RWPE2 (cell line): Measurements from ENCODE around the gene KRT222.

Experiments used
- ATAC-seq: fragments of 200-7000 bp; cut with Tn5 transposase; 3 replicates; pipeline ENCODE4 v1.9.1; 2021; ENCODE audit warnings: low read depth
- DNase-seq: peaks from one replicate; pipeline ENCODE4 v3.0.0-alpha.2; 2020; ENCODE audit warnings: low spot score
- H3K27ac ChIP-seq: fragments of 450-650 bp; 2 replicates; pipeline ENCODE4 v1.5.1; 2017; ENCODE audit warnings: mild to moderate bottlenecking; ENCODE audit not compliant: poor library complexity, severe bottlenecking
- H3K27me3 ChIP-seq: fragments of 250-450 bp; sonication (Bioruptor Pico); 2 replicates; pipeline ENCODE4 v1.5.1; 2021; ENCODE audit warnings: mild to moderate bottlenecking, moderate library complexity; ENCODE audit not compliant: insufficient read depth, poor library complexity, severe bottlenecking
- H3K36me3 ChIP-seq: fragments of 250-450 bp; sonication (Bioruptor Pico); 2 replicates; pipeline ENCODE4 v1.5.1; 2020; ENCODE audit warnings: low read depth, mild to moderate bottlenecking, moderate library complexity
- H3K4me1 ChIP-seq: fragments of 250-450 bp; sonication (Bioruptor Pico); 2 replicates; pipeline ENCODE4 v1.5.1; 2021; ENCODE audit warnings: mild to moderate bottlenecking, moderate library complexity; ENCODE audit not compliant: insufficient read depth, poor library complexity, severe bottlenecking
- H3K4me3 ChIP-seq: fragments of 250-450 bp; sonication (Bioruptor Pico); 2 replicates; pipeline ENCODE4 v1.5.1; 2021; ENCODE audit warnings: mild to moderate bottlenecking, moderate library complexity; ENCODE audit not compliant: severe bottlenecking
- H3K9me3 ChIP-seq: fragments of 250-450 bp; sonication (Bioruptor Pico); 2 replicates; pipeline ENCODE4 v1.5.1; 2021; ENCODE audit warnings: mild to moderate bottlenecking, moderate library complexity; ENCODE audit not compliant: severe bottlenecking
- CTCF ChIP-seq: fragments of 450-650 bp; IDR thresholded peaks from one replicate; pipeline ENCODE4 v1.5.1; 2017; ENCODE audit warnings: mild to moderate bottlenecking, moderate library complexity; ENCODE audit not compliant: poor library complexity, severe bottlenecking

The KRT222 gene

GRCh38 chr17:40625311-40625710, 39.7 kb downstream of the KRT222 start:
- Histone ChIP-seq H3K4me1 (no peaks in the 10 kb centered on the region), H3K27ac (no peak overlapping the region), H3K27me3 (no peaks in the 10 kb centered on the region), H3K36me3 (peaks cover 27% of the 10 kb centered on the region), H3K9me3 (no peaks in the 10 kb centered on the region), H3K4me3 (no peak overlapping the region)
- TF ChIP-seq CTCF: no peak
- ATAC-seq (no peak), DNase-seq (no peak)

- Histone ChIP-seq H3K27me3 (no peaks in the 10 kb centered on the region), H3K4me1 (no peaks in the 10 kb centered on the region), H3K4me3 (no peak overlapping the region), H3K36me3 (peaks cover 10% of the 10 kb centered on the region), H3K27ac (no peak overlapping the region), H3K9me3 (no peaks in the 10 kb centered on the region)
- ATAC-seq (no peak), DNase-seq (no peak)
- no peak for TF ChIP-seq CTCF
Measured at GRCh38 chr17:40623419-40624210, 41.4 kb downstream of the KRT222 start.

GRCh38 chr17:40622509-40622928, 42.5 kb downstream of the KRT222 start:
- no peaks in the 10 kb centered on the region for H3K9me3 ChIP-seq
- no peak overlapping the region for H3K27ac ChIP-seq
- H3K4me3 ChIP-seq: no peak overlapping the region
- DNase-seq: no peak
- no peak for ATAC-seq
- H3K4me1 ChIP-seq: no peaks in the 10 kb centered on the region
- TF ChIP-seq CTCF: no peak
- no peaks in the 10 kb centered on the region for H3K36me3 ChIP-seq
- no peaks in the 10 kb centered on the region for H3K27me3 ChIP-seq

- no peaks in the 10 kb centered on the region for H3K9me3 ChIP-seq
- H3K27ac ChIP-seq: no peak overlapping the region
- no peaks in the 10 kb centered on the region for H3K4me1 ChIP-seq
- H3K36me3 ChIP-seq: no peaks in the 10 kb centered on the region
- DNase-seq (no peak), ATAC-seq (no peak)
- H3K4me3 ChIP-seq: no peak overlapping the region
- TF ChIP-seq CTCF: no peak
- no peaks in the 10 kb centered on the region for H3K27me3 ChIP-seq
Measured at GRCh38 chr17:40621578-40621977, 43.4 kb downstream of the KRT222 start.

- ATAC-seq (no peak), DNase-seq (no peak)
- Histone ChIP-seq H3K4me1 (no peaks in the 10 kb centered on the region), H3K4me3 (no peak overlapping the region), H3K27ac (no peak overlapping the region), H3K27me3 (no peaks in the 10 kb centered on the region), H3K9me3 (no peaks in the 10 kb centered on the region), H3K36me3 (no peaks in the 10 kb centered on the region)
- no peak for TF ChIP-seq CTCF
Measured at GRCh38 chr17:40621019-40621418, 44.0 kb downstream of the KRT222 start.
